Measurements from ENCODE around the gene RCN2.

The RCN2 gene

DNA sequence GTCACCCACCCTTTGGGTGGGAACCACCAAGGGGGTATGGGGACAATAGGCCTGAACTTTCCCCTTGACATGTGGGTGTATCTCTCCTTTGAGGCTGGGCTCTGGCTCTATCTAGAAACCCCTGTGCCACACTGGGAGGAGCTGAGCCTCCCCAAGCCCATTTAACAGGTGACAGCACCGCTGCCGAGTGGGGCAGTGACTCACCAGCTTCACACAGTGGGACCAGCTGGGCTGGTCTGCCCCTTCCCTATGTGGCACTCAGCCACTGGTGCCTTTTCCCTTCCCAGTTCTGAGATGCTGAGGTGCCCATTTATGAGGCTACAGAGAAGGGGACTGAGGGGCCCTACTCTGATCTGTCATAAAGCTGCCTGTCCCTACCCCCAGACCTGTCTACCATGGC is 68.4 kb downstream of the RCN2 start:
- no peaks in the 10 kb centered on the region for H3K9me3 ChIP-seq (replicated peaks in 1 of 11)
- H4K20me1 ChIP-seq = peaks cover 0 to 68% (median 21%) of the 10 kb centered on the region in 11 experiments; a peak in 12 of 22 replicates
- H3K4me1 ChIP-seq = peaks cover 88 to 100% (median 96%) of the 10 kb centered on the region in 10 experiments
- peak overlapping the region; percentile 12 to 100 (median 99); a peak in 20 of 22 replicates for H3K4me2 ChIP-seq
- H3K27ac ChIP-seq = peak overlapping the region; percentile 23 to 99 (median 92); a peak in 14 of 22 replicates
- H3K27me3 ChIP-seq = no peaks in the 10 kb centered on the region
- TF ChIP-seq Cebpa-rat (IDR thresholded peaks at IDR 0.05) = no peak
- peaks cover 0 to 65% (median 54%) of the 10 kb centered on the region in 11 experiments; a peak in 17 of 22 replicates for H3K36me3 ChIP-seq
- H3K9ac ChIP-seq = peak overlapping the region in 9 of 11 experiments; percentile 9 to 97 (median 33); a peak in 11 of 22 replicates
- H3K4me3 ChIP-seq = peak overlapping the region in 6 of 10 experiments; percentile 15 to 90 (median 54); a peak in 5 of 20 replicates

- peaks cover 88 to 100% (median 100%) of the 10 kb centered on the region in 10 experiments for H3K4me1 ChIP-seq
- peaks cover 0 to 76% (median 62%) of the 10 kb centered on the region in 11 experiments; a peak in 17 of 22 replicates for H3K36me3 ChIP-seq
- no peaks in the 10 kb centered on the region for H3K9me3 ChIP-seq (replicated peaks in 1 of 11)
- peak overlapping the region; percentile 85 to 99 (median 95) for H3K27ac ChIP-seq
- peaks cover 0 to 68% (median 21%) of the 10 kb centered on the region in 11 experiments; a peak in 12 of 22 replicates for H4K20me1 ChIP-seq
- peak overlapping the region; percentile 73 to 91 (median 80); a peak in 21 of 22 replicates for H3K9ac ChIP-seq
- peak overlapping the region in 8 of 10 experiments; percentile 12 to 56 (median 42); a peak in 13 of 20 replicates for H3K4me3 ChIP-seq
- H3K4me2 ChIP-seq = peak overlapping the region; percentile 76 to 100 (median 99)
- no peak for TF ChIP-seq Cebpa-rat (IDR thresholded peaks at IDR 0.05)
- H3K27me3 ChIP-seq = no peaks in the 10 kb centered on the region
Observed at GRCh38 chr15:77001351-77001750, 69.8 kb downstream of the RCN2 start.

DNA sequence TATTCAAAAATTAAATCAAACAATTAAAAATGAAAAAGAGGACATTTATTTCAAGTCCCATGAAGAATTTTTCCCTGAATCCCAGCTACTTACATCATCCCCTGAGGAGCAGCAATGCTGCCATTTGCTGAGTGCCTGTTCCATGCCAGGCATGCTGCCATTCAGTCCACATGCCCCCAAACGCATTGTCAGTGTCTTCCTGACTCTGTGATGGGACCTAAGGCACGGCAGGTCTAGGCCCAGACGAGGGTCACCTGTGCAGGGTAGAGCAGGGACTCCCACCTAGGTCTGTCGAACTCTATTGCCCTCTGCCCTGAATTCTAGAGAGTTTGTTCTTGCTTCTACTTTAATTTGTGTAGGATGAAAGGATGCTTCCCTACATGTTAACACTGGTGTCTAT is 70.4 kb downstream of the RCN2 start:
- TF ChIP-seq Cebpa-rat (IDR thresholded peaks at IDR 0.05) = no peak
- H3K9ac ChIP-seq = peak overlapping the region; percentile 73 to 91 (median 80)
- H3K27me3 ChIP-seq = no peaks in the 10 kb centered on the region
- peaks cover 82 to 100% (median 100%) of the 10 kb centered on the region in 10 experiments for H3K4me1 ChIP-seq
- H3K27ac ChIP-seq = peak overlapping the region; percentile 85 to 99 (median 95)
- peak overlapping the region in 9 of 10 experiments; percentile 12 to 56 (median 39); a peak in 15 of 20 replicates for H3K4me3 ChIP-seq
- H3K36me3 ChIP-seq = peaks cover 0 to 76% (median 62%) of the 10 kb centered on the region in 11 experiments; a peak in 18 of 22 replicates
- H3K9me3 ChIP-seq (replicated peaks in 1 of 11) = no peaks in the 10 kb centered on the region
- H3K4me2 ChIP-seq = peak overlapping the region; percentile 76 to 100 (median 99)
- peaks cover 0 to 68% (median 21%) of the 10 kb centered on the region in 11 experiments; a peak in 12 of 22 replicates for H4K20me1 ChIP-seq

DNA sequence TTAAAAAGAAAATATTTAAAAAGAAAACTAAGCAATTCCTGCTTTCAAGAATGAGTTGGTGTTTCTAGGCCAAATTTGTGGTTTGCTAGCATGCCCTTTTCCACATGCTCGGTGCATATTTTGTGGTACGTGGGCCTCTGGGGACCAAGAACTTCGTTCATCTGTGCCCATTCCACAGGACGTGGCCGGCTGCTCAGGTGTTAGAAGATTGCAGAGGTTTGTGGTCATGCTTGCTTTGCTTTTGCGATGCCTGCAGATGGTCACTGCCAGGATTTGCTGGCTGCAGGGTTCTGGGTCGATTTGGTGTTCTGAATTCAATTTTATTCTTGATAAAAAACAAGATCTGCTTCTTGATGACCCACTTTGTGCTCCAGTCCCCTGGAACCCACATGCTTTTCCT is 70.9 kb downstream of the RCN2 start:
- Histone ChIP-seq H3K4me2 (peak overlapping the region; percentile 76 to 100 (median 99)), H3K4me3 (peak overlapping the region in 9 of 10 experiments; percentile 12 to 56 (median 39); a peak in 16 of 20 replicates), H3K9me3 (replicated peaks in 1 of 11) (no peaks in the 10 kb centered on the region), H3K27me3 (no peaks in the 10 kb centered on the region), H4K20me1 (peaks cover 0 to 68% (median 20%) of the 10 kb centered on the region in 11 experiments; a peak in 12 of 22 replicates), H3K27ac (peak overlapping the region; percentile 85 to 99 (median 95)), H3K4me1 (peaks cover 77 to 100% (median 100%) of the 10 kb centered on the region in 10 experiments), H3K9ac (peak overlapping the region; percentile 73 to 91 (median 80)), H3K36me3 (peaks cover 0 to 76% (median 62%) of the 10 kb centered on the region in 11 experiments; a peak in 18 of 22 replicates)
- no peak for TF ChIP-seq Cebpa-rat (IDR thresholded peaks at IDR 0.05)

GRCh38 chr15:77002954-77003912 is 71.7 kb downstream of the RCN2 start:
- Histone ChIP-seq H3K4me2 (peak overlapping the region; percentile 76 to 100 (median 99)), H4K20me1 (peaks cover 0 to 68% (median 18%) of the 10 kb centered on the region in 11 experiments; a peak in 12 of 22 replicates), H3K4me1 (peaks cover 69 to 100% (median 100%) of the 10 kb centered on the region in 10 experiments), H3K4me3 (peak overlapping the region in 9 of 10 experiments; percentile 19 to 56 (median 42); a peak in 16 of 20 replicates), H3K27ac (peak overlapping the region; percentile 85 to 99 (median 95)), H3K9ac (peak overlapping the region; percentile 73 to 91 (median 80)), H3K36me3 (peaks cover 0 to 76% (median 63%) of the 10 kb centered on the region in 11 experiments; a peak in 18 of 22 replicates), H3K9me3 (replicated peaks in 1 of 11) (no peaks in the 10 kb centered on the region), H3K27me3 (no peaks in the 10 kb centered on the region)
- TF ChIP-seq Cebpa-rat (IDR thresholded peaks at IDR 0.05) = peak; percentile 63 to 95 (median 88); a peak in 18 of 22 replicates
